Neutrophil (primary cell): ENCODE measurements around the gene MSMP.

Experiments used
- H3K27ac ChIP-seq: fragments of 200-600 bp; sonication (generic); 2 replicates; pipeline ENCODE4 v1.5.1; 2016; ENCODE audit warnings: mild to moderate bottlenecking, moderate library complexity
- H3K27me3 ChIP-seq: fragments of 200-600 bp; sonication (generic); 2 replicates; pipeline ENCODE4 v1.6.0; 2016; ENCODE audit warnings: mild to moderate bottlenecking
- H3K36me3 ChIP-seq: fragments of 200-600 bp; sonication (generic); 2 replicates; pipeline ENCODE4 v1.5.1; 2017
- H3K4me1 ChIP-seq, 2 experiments: fragments of 200-600 bp in 1 of 2; sonication (generic) in 1 of 2; 1 replicate in 1 of 2; 2 replicates in 1 of 2; pipeline versions ENCODE4 v1.5.1 to v1.6.1; 2013 to 2016; ENCODE audit warnings: low read depth in 1 of 2, low read length in 1 of 2, mild to moderate bottlenecking in 1 of 2, moderate library complexity in 1 of 2; ENCODE audit not compliant: control insufficient read depth in 1 of 2, insufficient read depth in 1 of 2
- H3K4me3 ChIP-seq, 2 experiments: fragments of 200-600 bp in 1 of 2; sonication (generic) in 1 of 2; 1 replicate in 1 of 2; 2 replicates in 1 of 2; pipeline ENCODE4 v1.5.1; 2013 to 2016; ENCODE audit warnings: low read depth in 1 of 2, low read length in 1 of 2, mild to moderate bottlenecking in 1 of 2, moderate library complexity in 1 of 2
- H3K9me3 ChIP-seq: fragments of 200-600 bp; sonication (generic); 2 replicates; pipeline ENCODE4 v1.5.1; 2016
- TF ChIP-seq, protein P1 (sequence below): fragments of 200-600 bp; sonication (generic); IDR thresholded peaks from 2 replicates; pipeline ENCODE4 v1.5.1; 2016; ENCODE audit warnings: antibody characterized with exemption

Gene MSMP

DNA sequence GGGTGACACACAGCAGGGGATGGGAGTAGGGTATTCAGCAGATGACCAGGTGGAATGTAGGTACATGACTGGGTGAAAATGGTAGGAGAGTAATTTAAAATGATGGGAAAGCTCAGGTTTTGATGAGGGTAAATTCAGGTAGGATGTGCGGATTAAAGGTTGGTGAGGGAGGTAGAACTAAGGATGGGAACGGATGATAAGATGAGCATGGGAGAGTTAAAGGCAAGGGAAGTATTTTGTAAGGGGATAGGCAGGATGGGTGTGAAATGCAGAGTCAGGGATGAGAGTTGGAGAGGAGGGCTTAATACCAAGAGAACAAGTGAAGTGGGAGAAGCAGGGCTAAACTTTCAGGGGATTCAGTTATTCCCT lies 23.6 kb downstream of the MSMP start:
- H3K9me3 ChIP-seq = no peaks in the 10 kb centered on the region
- peaks cover 49 to 62% of the 10 kb centered on the region in 2 experiments for H3K4me1 ChIP-seq
- TF ChIP-seq, protein P1, sequence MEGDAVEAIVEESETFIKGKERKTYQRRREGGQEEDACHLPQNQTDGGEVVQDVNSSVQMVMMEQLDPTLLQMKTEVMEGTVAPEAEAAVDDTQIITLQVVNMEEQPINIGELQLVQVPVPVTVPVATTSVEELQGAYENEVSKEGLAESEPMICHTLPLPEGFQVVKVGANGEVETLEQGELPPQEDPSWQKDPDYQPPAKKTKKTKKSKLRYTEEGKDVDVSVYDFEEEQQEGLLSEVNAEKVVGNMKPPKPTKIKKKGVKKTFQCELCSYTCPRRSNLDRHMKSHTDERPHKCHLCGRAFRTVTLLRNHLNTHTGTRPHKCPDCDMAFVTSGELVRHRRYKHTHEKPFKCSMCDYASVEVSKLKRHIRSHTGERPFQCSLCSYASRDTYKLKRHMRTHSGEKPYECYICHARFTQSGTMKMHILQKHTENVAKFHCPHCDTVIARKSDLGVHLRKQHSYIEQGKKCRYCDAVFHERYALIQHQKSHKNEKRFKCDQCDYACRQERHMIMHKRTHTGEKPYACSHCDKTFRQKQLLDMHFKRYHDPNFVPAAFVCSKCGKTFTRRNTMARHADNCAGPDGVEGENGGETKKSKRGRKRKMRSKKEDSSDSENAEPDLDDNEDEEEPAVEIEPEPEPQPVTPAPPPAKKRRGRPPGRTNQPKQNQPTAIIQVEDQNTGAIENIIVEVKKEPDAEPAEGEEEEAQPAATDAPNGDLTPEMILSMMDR = no peak
- no peaks in the 10 kb centered on the region for H3K27me3 ChIP-seq
- peaks cover 43% of the 10 kb centered on the region for H3K36me3 ChIP-seq
- peak overlapping the region; percentile 99 for H3K27ac ChIP-seq
- peak overlapping the region; percentile 93 to 94 for H3K4me3 ChIP-seq

DNA sequence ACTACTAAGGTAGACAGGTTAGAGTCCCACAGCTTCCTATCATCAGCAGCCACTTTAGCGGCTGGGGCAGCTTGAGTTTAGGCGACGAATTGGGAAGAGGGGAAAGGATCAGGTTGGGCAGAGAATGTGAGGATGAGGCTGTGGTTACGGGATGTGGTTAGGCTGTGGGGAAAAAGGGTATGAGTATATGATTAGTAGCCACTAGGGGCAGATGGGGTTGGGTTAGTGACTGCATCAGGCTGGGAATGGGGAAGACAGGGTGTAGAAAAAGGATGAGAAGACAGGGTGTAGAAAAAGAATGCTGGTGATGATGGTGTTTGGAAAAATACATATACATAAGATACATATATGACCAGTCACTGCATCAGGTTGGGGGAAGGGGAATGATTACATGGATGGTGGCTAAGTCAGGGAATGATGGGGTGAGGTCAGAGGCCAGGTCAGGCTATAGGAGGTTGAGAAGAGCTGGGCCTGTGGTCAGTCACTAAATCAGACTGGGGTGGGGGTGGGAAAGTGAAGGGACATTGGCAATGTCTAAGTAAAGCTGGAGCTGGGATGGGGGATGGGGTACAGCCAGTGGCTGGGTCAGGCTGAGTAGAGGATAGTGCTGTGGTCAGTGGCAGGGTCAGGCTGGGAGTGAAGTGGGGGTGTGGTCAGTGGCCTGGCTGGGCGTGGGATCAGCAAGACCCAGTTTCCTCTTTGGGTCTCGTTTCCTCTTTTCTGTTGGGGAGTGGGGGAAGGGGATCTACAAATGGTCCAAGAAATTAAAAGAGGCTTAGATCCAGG lies 24.2 kb downstream of the MSMP start:
- no peaks in the 10 kb centered on the region for H3K9me3 ChIP-seq
- peaks cover 44% of the 10 kb centered on the region for H3K36me3 ChIP-seq
- no peaks in the 10 kb centered on the region for H3K27me3 ChIP-seq
- TF ChIP-seq, protein P1 = peak; percentile 68
- H3K4me1 ChIP-seq = peaks cover 49 to 62% of the 10 kb centered on the region in 2 experiments
- H3K4me3 ChIP-seq = peak overlapping the region; percentile 93 to 94
- H3K27ac ChIP-seq = peak overlapping the region; percentile 99

DNA sequence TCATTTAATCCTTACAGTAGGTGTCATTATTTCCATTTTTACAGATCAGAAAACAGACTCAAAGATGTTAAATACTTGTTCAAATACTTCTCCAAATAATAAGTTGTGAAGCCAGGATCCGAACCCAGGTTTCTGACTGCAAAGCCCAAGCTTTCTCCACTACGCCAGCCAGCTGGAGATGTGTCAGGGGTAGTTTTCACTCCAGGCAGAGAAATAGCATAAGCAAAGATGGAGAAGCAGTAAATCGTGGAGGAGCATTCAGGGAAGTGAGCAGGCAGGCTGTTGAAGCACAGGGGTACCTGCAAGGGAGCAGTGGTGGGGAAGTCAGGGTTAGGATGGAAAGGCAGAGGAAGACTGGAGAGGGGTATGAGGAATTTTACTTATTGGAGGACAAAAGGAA lies 25.0 kb downstream of the MSMP start:
- Histone ChIP-seq H3K36me3 (peaks cover 52% of the 10 kb centered on the region), H3K4me3 (peak overlapping the region; percentile 93 to 94), H3K9me3 (no peaks in the 10 kb centered on the region), H3K27ac (peak overlapping the region; percentile 99), H3K27me3 (no peaks in the 10 kb centered on the region), H3K4me1 (peaks cover 49 to 62% of the 10 kb centered on the region in 2 experiments)
- TF ChIP-seq, protein P1 = no peak

DNA sequence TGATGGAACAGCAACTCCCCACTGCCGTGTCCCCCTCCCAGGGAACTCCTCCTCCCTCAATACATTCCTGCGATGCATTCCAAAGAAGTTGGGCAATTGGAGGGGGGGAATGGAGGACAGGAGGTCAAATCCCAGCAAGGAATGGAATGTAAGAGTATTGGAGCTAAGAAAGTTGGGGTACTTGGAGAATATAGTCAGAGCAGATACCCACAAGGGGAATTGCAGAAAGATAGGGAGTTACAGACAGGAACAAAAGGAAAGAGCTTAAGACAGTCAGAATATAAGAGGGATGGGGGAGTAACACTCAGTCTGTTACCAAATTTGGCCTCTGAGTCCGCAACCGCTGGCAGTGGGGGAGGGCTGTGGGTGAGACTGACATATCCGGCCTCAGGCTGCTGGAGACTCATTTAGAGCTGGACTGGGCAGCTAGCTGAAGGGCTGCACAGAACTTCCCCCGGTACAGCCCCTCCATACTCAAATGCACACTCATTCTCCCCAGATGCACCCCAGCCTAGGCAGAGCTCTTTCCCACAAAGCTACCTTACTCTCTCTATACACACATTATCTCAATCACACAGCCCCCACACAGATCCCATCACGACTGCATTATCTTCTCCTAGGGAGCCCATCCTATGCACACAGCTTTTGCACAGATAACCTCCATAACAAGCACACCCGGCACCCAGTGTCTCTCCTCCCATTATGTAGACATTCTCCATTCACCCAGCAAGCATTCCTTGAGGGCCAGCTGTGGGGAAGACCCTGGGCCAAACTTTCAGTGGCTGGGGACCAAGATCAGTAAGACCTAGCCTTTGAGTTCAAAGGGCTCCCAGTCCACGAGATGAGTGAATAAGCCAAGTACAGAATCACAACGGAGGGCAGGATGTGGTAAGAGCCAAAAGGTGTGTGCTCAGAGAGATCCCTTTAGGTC lies 25.8 kb downstream of the MSMP start:
- Histone ChIP-seq H3K36me3 (peaks cover 60% of the 10 kb centered on the region), H3K27me3 (no peaks in the 10 kb centered on the region), H3K4me3 (peak overlapping the region; percentile 93 to 94), H3K27ac (peak overlapping the region; percentile 99), H3K4me1 (peaks cover 43 to 58% of the 10 kb centered on the region in 2 experiments), H3K9me3 (no peaks in the 10 kb centered on the region)
- TF ChIP-seq, protein P1 = no peak

- H3K36me3 ChIP-seq = peaks cover 66% of the 10 kb centered on the region
- H3K27me3 ChIP-seq = no peaks in the 10 kb centered on the region
- H3K27ac ChIP-seq = peak overlapping the region; percentile 99
- H3K4me1 ChIP-seq = peaks cover 36 to 52% of the 10 kb centered on the region in 2 experiments
- no peaks in the 10 kb centered on the region for H3K9me3 ChIP-seq
- H3K4me3 ChIP-seq = peak overlapping the region; percentile 93 to 94
- TF ChIP-seq, protein P1 = no peak
Observed at GRCh38 chr9:35727676-35728040, 26.4 kb downstream of the MSMP start.
